Measurements from ENCODE around the gene GART. TPM values are rescaled to one million over a fixed set of nuclear protein-coding genes. Genes with fewer than 3 reads are reported as not detected.
A peak's percentile ranks its signal among the peaks of the same experiment; 100 is the strongest.

GART gene
- polyA plus RNA-seq, 3 donors: 7.4 to 28.6 (median 26.1) TPM

DNA sequence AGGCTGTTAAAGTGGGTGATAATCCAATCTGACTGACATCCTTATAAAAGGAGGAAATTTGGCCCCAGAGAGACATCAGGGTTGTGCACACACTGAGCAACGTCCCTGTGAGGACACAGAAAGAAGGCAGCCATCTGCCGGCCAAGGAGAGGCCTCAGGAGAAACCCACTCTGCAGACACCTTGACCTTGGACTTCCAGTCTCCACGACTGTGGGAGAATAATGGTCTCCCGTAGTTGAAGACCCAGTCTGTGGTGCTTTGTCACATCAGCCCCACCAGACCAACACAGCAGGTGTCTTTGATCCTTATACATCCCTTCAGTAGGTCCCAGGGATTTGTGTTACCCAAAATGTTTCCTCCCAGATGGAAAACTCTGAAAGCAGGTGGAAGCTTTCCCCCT, 46.2 kb downstream of the GART start:
- peaks cover 21% of the 10 kb centered on the region for H3K4me1 Mint-ChIP-seq
- 61% methylated on average over 4 of the region's 4 CpGs for WGBS (ENCODE audit: insufficient coverage)
- no peaks in the 10 kb centered on the region for H3K79me2 ChIP-seq (ENCODE audit: insufficient read depth, low read length)

DNA sequence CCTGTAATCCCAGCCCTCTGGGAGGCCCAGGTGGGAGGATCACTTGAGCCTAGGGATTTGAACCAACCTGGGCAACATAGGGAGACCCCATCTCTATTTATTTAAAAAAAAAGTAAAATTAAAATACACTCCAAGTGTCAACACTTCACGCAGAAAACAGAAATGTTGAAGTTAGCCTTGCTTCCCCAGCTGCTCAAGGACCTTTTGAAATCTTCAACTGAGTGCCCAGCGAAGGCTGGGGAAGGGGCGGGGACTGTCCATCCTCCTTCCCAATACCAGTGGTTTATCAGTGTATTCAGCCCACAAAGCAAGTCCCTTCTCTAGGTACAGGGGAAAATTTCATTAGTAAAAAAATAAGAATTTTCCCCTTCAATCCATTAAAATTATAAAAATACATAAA, 48.2 kb downstream of the GART start:
- H3K9me3 Mint-ChIP-seq: no peaks in the 10 kb centered on the region
- H3K27ac Mint-ChIP-seq: no peak overlapping the region
- no peaks in the 10 kb centered on the region for H3K27me3 ChIP-seq (ENCODE audit: control insufficient read depth in 2 of 2, insufficient read depth in 2 of 2, low read length in 2 of 2)
- peaks cover 22% of the 10 kb centered on the region for H3K4me1 Mint-ChIP-seq
- no peak overlapping the region for H3K9ac ChIP-seq (ENCODE audit: insufficient read depth, low read length, poor library complexity, severe bottlenecking)
- intact Hi-C loops (cut with micrococcal nuclease): no loop called here
- H3K4me3 ChIP-seq (replicated peaks in 1 of 3; ENCODE audit: low read depth in 2 of 3, low read length in 3 of 3): no peak overlapping the region
- no peaks in the 10 kb centered on the region for H3K36me3 ChIP-seq (replicated peaks in 1 of 2; ENCODE audit: control insufficient read depth in 1 of 2, insufficient read depth in 2 of 2, low read length in 2 of 2)
- peak overlapping the region in 1 of 2 donors; percentile 20 for H3K27ac ChIP-seq (ENCODE audit: low read depth in 1 of 2, low read length in 2 of 2)
- H3K4me2 ChIP-seq (replicated peaks; ENCODE audit: extremely low read depth, low read length, poor library complexity, severe bottlenecking): no peak overlapping the region
- TF ChIP-seq, protein P1, sequence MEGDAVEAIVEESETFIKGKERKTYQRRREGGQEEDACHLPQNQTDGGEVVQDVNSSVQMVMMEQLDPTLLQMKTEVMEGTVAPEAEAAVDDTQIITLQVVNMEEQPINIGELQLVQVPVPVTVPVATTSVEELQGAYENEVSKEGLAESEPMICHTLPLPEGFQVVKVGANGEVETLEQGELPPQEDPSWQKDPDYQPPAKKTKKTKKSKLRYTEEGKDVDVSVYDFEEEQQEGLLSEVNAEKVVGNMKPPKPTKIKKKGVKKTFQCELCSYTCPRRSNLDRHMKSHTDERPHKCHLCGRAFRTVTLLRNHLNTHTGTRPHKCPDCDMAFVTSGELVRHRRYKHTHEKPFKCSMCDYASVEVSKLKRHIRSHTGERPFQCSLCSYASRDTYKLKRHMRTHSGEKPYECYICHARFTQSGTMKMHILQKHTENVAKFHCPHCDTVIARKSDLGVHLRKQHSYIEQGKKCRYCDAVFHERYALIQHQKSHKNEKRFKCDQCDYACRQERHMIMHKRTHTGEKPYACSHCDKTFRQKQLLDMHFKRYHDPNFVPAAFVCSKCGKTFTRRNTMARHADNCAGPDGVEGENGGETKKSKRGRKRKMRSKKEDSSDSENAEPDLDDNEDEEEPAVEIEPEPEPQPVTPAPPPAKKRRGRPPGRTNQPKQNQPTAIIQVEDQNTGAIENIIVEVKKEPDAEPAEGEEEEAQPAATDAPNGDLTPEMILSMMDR (IDR thresholded peaks at IDR 0.05): no peak
- no peaks in the 10 kb centered on the region for H3K36me3 Mint-ChIP-seq
- no peaks in the 10 kb centered on the region for H3K9me3 ChIP-seq (replicated peaks in 1 of 2; ENCODE audit: control insufficient read depth in 1 of 2, insufficient read depth in 1 of 2, low read length in 2 of 2)
- peaks cover 1 to 11% (median 3%) of the 10 kb centered on the region in 3 donors for H3K27me3 Mint-ChIP-seq (ENCODE audit: low read depth in 3 of 3)
- DNase-seq: no peak
- WGBS (ENCODE audit: insufficient coverage): no CpG with 5 or more reads among the region's 3 CpGs
- no peaks in the 10 kb centered on the region for H3K79me2 ChIP-seq (ENCODE audit: insufficient read depth, low read length)
- H3K4me3 Mint-ChIP-seq: no peak overlapping the region
- no peak overlapping the region for H2AFZ ChIP-seq (ENCODE audit: insufficient read depth, low read depth, low read length, poor library complexity, severe bottlenecking)
- peaks cover 23 to 29% of the 10 kb centered on the region in 2 donors for H3K4me1 ChIP-seq (ENCODE audit: control insufficient read depth in 1 of 2, insufficient read depth in 2 of 2, low read length in 2 of 2)
- no peaks in the 10 kb centered on the region for H4K20me1 ChIP-seq (ENCODE audit: insufficient read depth, low read length)

More for the DNA sequence above, 46.2 kb downstream of the GART start:
- H3K27ac Mint-ChIP-seq: no peak overlapping the region
- TF ChIP-seq, protein P1 (IDR thresholded peaks at IDR 0.05): no peak
- intact Hi-C loops (cut with micrococcal nuclease): no loop called here
- no peaks in the 10 kb centered on the region for H3K36me3 ChIP-seq (replicated peaks in 1 of 2; ENCODE audit: control insufficient read depth in 1 of 2, insufficient read depth in 2 of 2, low read length in 2 of 2)
- peaks cover 23 to 29% of the 10 kb centered on the region in 2 donors for H3K4me1 ChIP-seq (ENCODE audit: control insufficient read depth in 1 of 2, insufficient read depth in 2 of 2, low read length in 2 of 2)
- no peaks in the 10 kb centered on the region for H3K9me3 Mint-ChIP-seq
- H4K20me1 ChIP-seq (ENCODE audit: insufficient read depth, low read length): no peaks in the 10 kb centered on the region
- H3K27ac ChIP-seq (ENCODE audit: low read depth in 1 of 2, low read length in 2 of 2): no peak overlapping the region
- peaks cover 1 to 11% (median 3%) of the 10 kb centered on the region in 3 donors for H3K27me3 Mint-ChIP-seq (ENCODE audit: low read depth in 3 of 3)
- no peak overlapping the region for H3K9ac ChIP-seq (ENCODE audit: insufficient read depth, low read length, poor library complexity, severe bottlenecking)
- no peak overlapping the region for H3K4me3 Mint-ChIP-seq
- H3K36me3 Mint-ChIP-seq: no peaks in the 10 kb centered on the region
- H2AFZ ChIP-seq (ENCODE audit: insufficient read depth, low read depth, low read length, poor library complexity, severe bottlenecking): no peak overlapping the region
- DNase-seq: no peak
- no peak overlapping the region for H3K4me2 ChIP-seq (replicated peaks; ENCODE audit: extremely low read depth, low read length, poor library complexity, severe bottlenecking)
- H3K9me3 ChIP-seq (replicated peaks in 1 of 2; ENCODE audit: control insufficient read depth in 1 of 2, insufficient read depth in 1 of 2, low read length in 2 of 2): no peaks in the 10 kb centered on the region
- H3K4me3 ChIP-seq (replicated peaks in 1 of 3; ENCODE audit: low read depth in 2 of 3, low read length in 3 of 3): no peak overlapping the region
- no peaks in the 10 kb centered on the region for H3K27me3 ChIP-seq (ENCODE audit: control insufficient read depth in 2 of 2, insufficient read depth in 2 of 2, low read length in 2 of 2)
